Colonic mucosa (tissue), 4 donors: ENCODE measurements around the gene RNF217. TPM values are rescaled to one million over a fixed set of nuclear protein-coding genes. Genes with fewer than 3 reads are reported as not detected.
"Not testable (repeated sequence)": the region's sequence is repeated elsewhere in the genome, so short reads cannot be mapped to it uniquely, and the experiment has no call there.

ENCODE experiments used
- DNase-seq: peaks from one replicate; pipeline ENCODE4 v3.0.0-alpha.2; 2020
- H3K27ac ChIP-seq: fragments of 200-600 bp; one replicate; pipeline ENCODE4 v1.8.0; 2021
- H3K27me3 ChIP-seq: fragments of 200-600 bp; one replicate; pipeline ENCODE4 v1.8.0; 2021
- H3K36me3 ChIP-seq: fragments of 200-600 bp; one replicate; pipeline ENCODE4 v1.8.0; 2021
- H3K4me1 ChIP-seq: fragments of 200-600 bp; one replicate; pipeline ENCODE4 v1.8.0; 2021; ENCODE audit warnings: mild to moderate bottlenecking
- H3K4me3 ChIP-seq: fragments of 200-600 bp; one replicate; pipeline ENCODE4 v1.8.0; 2021
- H3K9ac ChIP-seq, 2 donors: one replicate each; pipeline ENCODE4 v1.7.0; 2013; ENCODE audit warnings: control low read depth in 2 of 2, low read depth in 2 of 2, low read length in 2 of 2
- H3K9me3 ChIP-seq: fragments of 200-600 bp; one replicate; pipeline ENCODE4 v1.8.0; 2021
- intact Hi-C: fragments of 100-400 bp; cut with DNase I; formaldehyde crosslinking; loops from one replicate; pipeline ENCODE4 v1.14.1; 2022
- total RNA-seq, 2 donors: library from RNA; stranded (reverse); fragmentation: NEBNext Ultra II Directional in 1 of 2; extraction: Animal tissue kit (Norgen Biotek cat#: 25700) in 1 of 2; gene quantifications; one replicate each; pipeline ENCODE4 v1.2.1, GENCODE V29; 2021
- TF ChIP-seq, protein P1 (sequence below): fragments of 200-600 bp; IDR thresholded peaks from one replicate; pipeline ENCODE4 v1.8.0; 2022; ENCODE audit warnings: antibody characterized with exemption, mild to moderate bottlenecking
- donor health status: healthy.
- donor health status: DM: no; HTN: no; CAD: no.
- donor health status: DM: no; HTN: no; CAD: no.

The RNF217 gene
- total RNA-seq, 2 donors from 2014 or later = 9.1 to 20.4 TPM

DNA sequence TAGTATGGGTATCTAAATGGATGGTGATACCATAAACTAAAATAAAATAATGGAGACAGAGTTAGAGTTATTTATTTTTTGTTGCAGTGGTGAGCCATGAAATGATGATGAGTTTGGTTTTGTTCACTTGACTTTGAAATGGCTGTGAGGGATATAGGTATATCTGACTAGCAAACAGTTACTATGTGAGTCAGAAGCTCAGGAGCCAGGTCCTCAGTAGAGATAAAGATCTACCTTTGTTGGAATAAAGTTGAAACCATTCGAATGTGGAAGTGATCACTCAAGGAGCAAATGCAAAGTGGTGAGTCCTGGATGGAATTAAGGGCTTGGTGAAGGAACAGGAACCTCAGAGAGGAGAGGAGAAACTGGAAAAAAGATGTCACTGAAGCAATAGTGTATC lies 105.3 kb downstream of the RNF217 start:
- Histone ChIP-seq H3K27ac (no peak overlapping the region), H3K9ac (no peak overlapping the region), H3K27me3 (no peaks in the 10 kb centered on the region), H3K9me3 (no peaks in the 10 kb centered on the region), H3K36me3 (no peaks in the 10 kb centered on the region), H3K4me3 (no peak overlapping the region), H3K4me1 (no peaks in the 10 kb centered on the region)
- intact Hi-C loops = no loop called here
- TF ChIP-seq, protein P1, sequence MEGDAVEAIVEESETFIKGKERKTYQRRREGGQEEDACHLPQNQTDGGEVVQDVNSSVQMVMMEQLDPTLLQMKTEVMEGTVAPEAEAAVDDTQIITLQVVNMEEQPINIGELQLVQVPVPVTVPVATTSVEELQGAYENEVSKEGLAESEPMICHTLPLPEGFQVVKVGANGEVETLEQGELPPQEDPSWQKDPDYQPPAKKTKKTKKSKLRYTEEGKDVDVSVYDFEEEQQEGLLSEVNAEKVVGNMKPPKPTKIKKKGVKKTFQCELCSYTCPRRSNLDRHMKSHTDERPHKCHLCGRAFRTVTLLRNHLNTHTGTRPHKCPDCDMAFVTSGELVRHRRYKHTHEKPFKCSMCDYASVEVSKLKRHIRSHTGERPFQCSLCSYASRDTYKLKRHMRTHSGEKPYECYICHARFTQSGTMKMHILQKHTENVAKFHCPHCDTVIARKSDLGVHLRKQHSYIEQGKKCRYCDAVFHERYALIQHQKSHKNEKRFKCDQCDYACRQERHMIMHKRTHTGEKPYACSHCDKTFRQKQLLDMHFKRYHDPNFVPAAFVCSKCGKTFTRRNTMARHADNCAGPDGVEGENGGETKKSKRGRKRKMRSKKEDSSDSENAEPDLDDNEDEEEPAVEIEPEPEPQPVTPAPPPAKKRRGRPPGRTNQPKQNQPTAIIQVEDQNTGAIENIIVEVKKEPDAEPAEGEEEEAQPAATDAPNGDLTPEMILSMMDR = no peak
- DNase-seq = no peak

DNA sequence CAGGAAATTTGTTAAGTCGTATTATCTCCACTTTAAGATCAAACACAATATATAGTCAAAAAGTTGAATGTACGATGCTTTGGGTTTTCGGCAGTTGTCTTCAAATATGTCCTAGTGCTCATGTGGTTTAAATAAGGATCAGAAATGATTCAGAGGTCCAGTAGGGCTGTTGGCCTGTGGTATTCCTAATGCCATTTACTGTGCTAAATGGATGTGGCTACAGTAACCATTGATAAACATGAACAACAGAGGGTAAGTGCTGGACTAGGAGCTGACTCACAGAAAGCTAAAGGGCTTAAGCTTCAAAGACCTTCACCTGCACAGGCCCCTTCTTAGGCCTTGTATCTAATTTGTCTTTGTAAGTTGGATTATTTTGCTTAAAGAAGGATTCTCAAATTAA lies 110.8 kb downstream of the RNF217 start:
- Histone ChIP-seq H3K36me3 (no peaks in the 10 kb centered on the region), H3K9me3 (no peaks in the 10 kb centered on the region), H3K9ac (no peak overlapping the region), H3K27me3 (no peaks in the 10 kb centered on the region), H3K27ac (no peak overlapping the region), H3K4me3 (no peak overlapping the region), H3K4me1 (no peaks in the 10 kb centered on the region)
- DNase-seq = no peak
- intact Hi-C loops = no loop called here
- TF ChIP-seq, protein P1 = no peak

DNA sequence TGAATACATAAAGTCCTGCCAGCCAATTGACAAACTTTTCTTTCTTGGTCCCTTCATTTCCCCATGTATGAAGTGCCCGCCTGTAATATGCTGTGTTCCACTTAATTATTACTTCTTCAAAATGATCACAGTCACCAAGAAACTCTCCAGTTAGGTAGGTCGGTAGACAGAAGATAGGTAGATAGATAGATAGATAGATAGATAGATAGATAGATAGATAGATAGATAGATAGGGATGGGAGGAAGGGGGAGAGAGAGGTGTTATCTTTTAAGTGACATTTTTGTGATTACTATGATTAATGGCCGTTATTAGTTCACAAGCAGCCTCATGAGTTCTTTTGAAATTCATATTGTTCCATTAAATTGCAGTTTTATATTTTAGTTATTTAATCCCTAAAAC lies 111.9 kb downstream of the RNF217 start:
- H3K9me3 ChIP-seq = no peaks in the 10 kb centered on the region
- no peak for DNase-seq
- no peaks in the 10 kb centered on the region for H3K27me3 ChIP-seq
- TF ChIP-seq, protein P1 = no peak
- no peak overlapping the region for H3K27ac ChIP-seq
- H3K9ac ChIP-seq = no peak overlapping the region
- no peaks in the 10 kb centered on the region for H3K4me1 ChIP-seq
- intact Hi-C loops = no loop called here
- no peak overlapping the region for H3K4me3 ChIP-seq
- no peaks in the 10 kb centered on the region for H3K36me3 ChIP-seq

DNA sequence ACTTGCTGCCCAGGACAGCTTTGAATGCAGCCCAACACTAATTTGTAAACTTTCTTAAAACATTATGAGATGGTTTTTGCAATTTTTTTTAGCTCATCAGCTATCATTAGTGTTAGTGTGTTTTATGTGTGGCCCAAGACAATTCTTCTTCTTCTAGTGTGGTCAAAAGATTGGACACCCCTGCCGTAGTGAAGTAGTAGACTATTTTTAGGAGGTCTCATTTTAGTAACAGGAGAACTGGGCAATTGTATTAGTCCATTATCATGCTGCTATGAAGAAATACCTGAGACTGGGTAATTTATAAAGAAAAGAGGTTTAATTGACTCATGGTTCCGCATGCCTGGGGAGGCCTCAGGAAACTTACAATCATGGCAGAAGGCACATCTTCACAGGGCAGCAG lies 112.8 kb downstream of the RNF217 start:
- H3K27me3 ChIP-seq, H3K27ac ChIP-seq, DNase-seq, H3K36me3 ChIP-seq, H3K4me3 ChIP-seq, H3K9me3 ChIP-seq, H3K9ac ChIP-seq, intact Hi-C loops, H3K4me1 ChIP-seq: not testable (repeated sequence)

DNA sequence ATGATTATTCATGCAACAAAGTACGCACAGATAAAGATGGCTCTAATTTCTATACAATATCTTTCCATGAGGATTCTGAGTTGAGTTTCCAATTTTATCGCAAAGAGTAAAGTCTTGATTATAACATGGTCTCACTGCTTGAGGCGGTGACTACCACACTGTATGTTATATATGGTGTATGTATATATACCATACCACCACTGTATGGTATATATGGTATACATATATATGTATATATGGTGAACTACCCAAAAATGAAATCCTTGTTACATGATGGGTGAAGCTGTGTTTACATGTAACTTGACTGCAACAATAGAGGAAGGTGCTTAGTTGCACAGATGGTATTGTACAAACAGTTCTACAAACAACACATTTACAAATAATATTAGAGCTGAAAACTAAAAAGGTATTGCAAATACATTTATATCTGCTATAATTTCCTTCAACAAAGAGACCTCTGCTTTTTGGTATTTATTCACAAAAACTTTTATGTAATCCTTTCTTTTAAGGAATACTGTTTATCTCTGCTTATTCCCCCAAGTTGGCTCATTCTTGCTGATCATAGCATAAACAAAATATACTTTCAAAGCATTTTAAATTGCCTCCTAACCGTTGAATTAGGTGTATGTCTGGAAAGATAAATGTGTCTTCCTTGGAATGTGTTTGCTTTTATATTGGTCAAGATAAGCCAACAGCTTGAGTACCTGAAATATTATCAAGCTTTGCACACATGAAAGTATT lies 113.7 kb downstream of the RNF217 start:
- DNase-seq = no peak
- H3K9me3 ChIP-seq = no peaks in the 10 kb centered on the region
- TF ChIP-seq, protein P1 = no peak
- no peaks in the 10 kb centered on the region for H3K27me3 ChIP-seq
- H3K4me1 ChIP-seq = no peaks in the 10 kb centered on the region
- H3K27ac ChIP-seq = no peak overlapping the region
- no peak overlapping the region for H3K4me3 ChIP-seq
- intact Hi-C loops = no loop called here
- no peak overlapping the region for H3K9ac ChIP-seq
- no peaks in the 10 kb centered on the region for H3K36me3 ChIP-seq

DNA sequence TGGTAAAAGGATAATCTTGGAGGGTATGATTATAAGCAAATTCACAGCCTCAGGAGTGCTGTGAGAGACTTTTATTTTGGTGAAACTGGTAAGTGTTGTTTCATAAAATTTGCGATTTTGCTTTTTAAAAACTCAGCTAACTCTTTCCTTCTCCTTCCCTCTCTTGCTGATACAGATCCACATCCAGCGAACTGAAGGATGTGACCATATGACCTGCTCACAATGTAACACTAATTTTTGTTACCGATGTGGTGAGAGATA lies 114.2 kb downstream of the RNF217 start:
- H3K4me1 ChIP-seq = no peaks in the 10 kb centered on the region
- H3K27me3 ChIP-seq = no peaks in the 10 kb centered on the region
- no peak overlapping the region for H3K27ac ChIP-seq
- intact Hi-C loops = no loop called here
- H3K9me3 ChIP-seq = no peaks in the 10 kb centered on the region
- DNase-seq = no peak
- no peaks in the 10 kb centered on the region for H3K36me3 ChIP-seq
- TF ChIP-seq, protein P1 = no peak
- H3K4me3 ChIP-seq = no peak overlapping the region
- H3K9ac ChIP-seq = no peak overlapping the region
